Right atrium auricular region (tissue), 2 donors: Measurements from ENCODE around the gene EFNA3. TPM values are rescaled to one million over a fixed set of nuclear protein-coding genes. Genes with fewer than 3 reads are reported as not detected.

Source experiments
- DNase-seq: peaks from one replicate; pipeline ENCODE4 v3.0.0-alpha.2; 2019; ENCODE audit warnings: low spot score
- H3K27ac ChIP-seq, 2 donors: fragments of 200-600 bp; sonication (generic); 1 replicate in 1 of 2; 2 replicates in 1 of 2; pipeline ENCODE4 v1.5.1; 2016 to 2019
- H3K27me3 ChIP-seq, 2 donors: fragments of 200-600 bp; sonication (generic); one replicate each; pipeline versions ENCODE4 v1.5.1 to v1.6.0; 2017 to 2019
- H3K36me3 ChIP-seq: fragments of 200-600 bp; sonication (generic); one replicate; pipeline ENCODE4 v1.5.1; 2016
- H3K4me1 ChIP-seq, 2 donors: fragments of 200-600 bp; sonication (generic); one replicate each; pipeline versions ENCODE4 v1.5.1 to v1.6.0; 2017 to 2019
- H3K4me3 ChIP-seq, 2 donors: fragments of 200-600 bp; sonication (generic); 1 replicate in 1 of 2; 2 replicates in 1 of 2; pipeline ENCODE4 v1.5.1; 2017 to 2019; ENCODE audit warnings: mild to moderate bottlenecking in 1 of 2, moderate library complexity in 1 of 2
- H3K9me3 ChIP-seq, 2 donors: fragments of 200-600 bp; sonication (generic); one replicate each; pipeline ENCODE4 v1.5.1; 2019
- total RNA-seq, 2 donors: library from RNA; depleted of rRNA; stranded (reverse); fragments of >200 nt; gene quantifications; one replicate each; pipeline ENCODE4 v1.1.0, GENCODE V29; 2016
- TF ChIP-seq, protein P1 (sequence below), 2 donors: fragments of 200-600 bp; sonication (generic); IDR thresholded peaks; one replicate each; pipeline ENCODE4 v1.5.1; 2019; ENCODE audit warnings: antibody characterized with exemption in 2 of 2

Gene EFNA3
- total RNA-seq, 2 donors from 2014 or later, result 3.2 TPM; not detected in 1

DNA sequence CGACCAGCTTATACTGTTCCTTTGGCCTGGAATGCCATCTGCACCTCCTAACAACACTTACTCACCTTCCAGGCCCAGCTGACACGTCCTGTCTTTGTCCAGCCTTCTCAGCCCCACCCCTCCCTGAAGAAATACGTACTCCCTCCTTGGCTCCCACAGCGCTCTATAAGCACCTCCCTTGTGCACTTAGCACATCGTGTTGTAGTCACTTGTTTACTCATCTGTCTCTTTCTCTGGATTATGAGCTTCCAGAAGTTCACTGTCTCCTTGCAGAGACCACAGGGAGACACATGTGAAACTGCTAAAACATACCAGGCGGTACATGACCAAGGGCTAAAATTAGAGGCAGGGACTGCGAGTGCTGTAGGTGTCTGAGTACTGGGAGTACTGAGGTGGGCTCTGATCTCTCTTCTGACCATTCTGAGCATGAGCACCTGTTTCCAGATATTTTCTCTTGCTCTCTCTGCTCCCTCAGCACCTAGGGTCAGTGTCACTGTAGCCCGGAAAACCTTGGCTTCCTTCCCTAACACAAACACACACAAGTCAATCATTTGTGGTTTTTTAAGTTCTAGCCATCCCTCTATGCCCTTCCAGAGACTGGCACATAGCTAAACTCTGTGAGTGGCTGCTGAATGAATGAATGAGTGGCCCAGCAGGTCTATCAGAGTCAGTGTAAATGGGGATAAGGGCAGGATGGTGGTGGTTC lies 39.9 kb upstream of the EFNA3 start:
- Histone ChIP-seq H3K27me3 (no peaks in the 10 kb centered on the region), H3K9me3 (no peaks in the 10 kb centered on the region), H3K4me3 (no peak overlapping the region), H3K36me3 (no peaks in the 10 kb centered on the region), H3K27ac (no peak overlapping the region), H3K4me1 (peaks cover 0 to 9% of the 10 kb centered on the region in 2 donors)
- DNase-seq, result no peak
- TF ChIP-seq, protein P1, sequence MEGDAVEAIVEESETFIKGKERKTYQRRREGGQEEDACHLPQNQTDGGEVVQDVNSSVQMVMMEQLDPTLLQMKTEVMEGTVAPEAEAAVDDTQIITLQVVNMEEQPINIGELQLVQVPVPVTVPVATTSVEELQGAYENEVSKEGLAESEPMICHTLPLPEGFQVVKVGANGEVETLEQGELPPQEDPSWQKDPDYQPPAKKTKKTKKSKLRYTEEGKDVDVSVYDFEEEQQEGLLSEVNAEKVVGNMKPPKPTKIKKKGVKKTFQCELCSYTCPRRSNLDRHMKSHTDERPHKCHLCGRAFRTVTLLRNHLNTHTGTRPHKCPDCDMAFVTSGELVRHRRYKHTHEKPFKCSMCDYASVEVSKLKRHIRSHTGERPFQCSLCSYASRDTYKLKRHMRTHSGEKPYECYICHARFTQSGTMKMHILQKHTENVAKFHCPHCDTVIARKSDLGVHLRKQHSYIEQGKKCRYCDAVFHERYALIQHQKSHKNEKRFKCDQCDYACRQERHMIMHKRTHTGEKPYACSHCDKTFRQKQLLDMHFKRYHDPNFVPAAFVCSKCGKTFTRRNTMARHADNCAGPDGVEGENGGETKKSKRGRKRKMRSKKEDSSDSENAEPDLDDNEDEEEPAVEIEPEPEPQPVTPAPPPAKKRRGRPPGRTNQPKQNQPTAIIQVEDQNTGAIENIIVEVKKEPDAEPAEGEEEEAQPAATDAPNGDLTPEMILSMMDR (IDR thresholded peaks at IDR 0.05), result no peak

DNA sequence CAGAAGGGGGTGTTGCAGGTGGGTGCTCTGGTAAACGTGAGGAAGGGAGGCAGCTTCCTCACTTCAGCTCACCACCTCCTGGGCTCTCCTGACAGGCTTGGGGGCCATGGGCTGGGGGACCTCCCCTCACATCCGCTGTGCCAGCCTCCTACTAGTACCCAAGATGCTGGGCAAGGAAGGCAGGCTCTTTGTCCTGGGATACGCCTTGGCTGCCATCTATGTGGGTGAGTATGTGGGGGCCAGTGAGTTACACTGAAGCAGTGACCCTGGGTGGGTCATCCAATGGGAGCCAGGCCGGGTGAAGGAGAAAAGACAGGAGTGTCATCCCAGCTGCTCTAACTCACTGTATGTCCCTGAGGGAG lies 39.3 kb upstream of the EFNA3 start:
- Histone ChIP-seq H3K27me3 (no peaks in the 10 kb centered on the region), H3K4me1 (peaks cover 0 to 9% of the 10 kb centered on the region in 2 donors), H3K36me3 (no peaks in the 10 kb centered on the region), H3K27ac (no peak overlapping the region), H3K9me3 (no peaks in the 10 kb centered on the region), H3K4me3 (no peak overlapping the region)
- TF ChIP-seq, protein P1 (IDR thresholded peaks at IDR 0.05), result no peak
- no peak for DNase-seq

DNA sequence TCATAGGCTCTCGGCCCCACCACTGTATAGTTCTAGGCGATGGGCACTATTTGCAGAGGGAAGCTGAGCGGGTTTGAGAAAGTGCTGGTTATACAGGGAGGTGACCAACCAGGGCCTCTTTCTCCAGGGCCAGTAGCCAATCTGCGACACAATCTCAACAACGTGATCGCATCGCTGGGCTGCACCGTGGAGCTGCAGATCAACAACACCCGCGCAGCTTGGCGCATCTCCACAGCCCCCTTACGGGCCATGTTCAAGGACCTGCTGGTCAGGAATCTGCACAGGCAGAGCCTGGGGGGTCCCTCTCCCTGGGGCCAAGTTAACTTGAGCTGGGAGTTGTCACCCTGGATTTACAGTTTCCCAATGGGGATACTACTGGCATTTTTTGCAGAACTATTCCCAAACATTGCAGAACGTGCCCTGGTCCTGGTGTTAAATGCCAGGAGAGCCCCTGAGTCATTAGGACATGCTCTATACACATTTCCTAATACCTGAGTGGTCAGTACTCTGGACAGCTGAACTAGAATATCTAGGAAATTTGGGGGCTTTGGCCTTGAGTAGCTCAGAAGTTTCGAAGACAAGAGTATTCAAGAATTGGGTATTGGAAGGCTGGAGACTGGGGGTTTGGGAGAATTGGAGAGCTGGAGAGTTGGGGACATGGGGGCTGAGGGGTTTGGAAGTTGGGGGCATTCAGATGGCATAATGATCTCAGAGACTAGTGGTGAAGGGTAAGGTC lies 38.1 kb upstream of the EFNA3 start:
- Histone ChIP-seq H3K4me1 (peaks cover 0 to 18% of the 10 kb centered on the region in 2 donors), H3K9me3 (no peaks in the 10 kb centered on the region), H3K27ac (no peak overlapping the region), H3K36me3 (no peaks in the 10 kb centered on the region), H3K27me3 (no peaks in the 10 kb centered on the region), H3K4me3 (no peak overlapping the region)
- TF ChIP-seq, protein P1 (IDR thresholded peaks at IDR 0.05), result no peak
- no peak for DNase-seq

DNA sequence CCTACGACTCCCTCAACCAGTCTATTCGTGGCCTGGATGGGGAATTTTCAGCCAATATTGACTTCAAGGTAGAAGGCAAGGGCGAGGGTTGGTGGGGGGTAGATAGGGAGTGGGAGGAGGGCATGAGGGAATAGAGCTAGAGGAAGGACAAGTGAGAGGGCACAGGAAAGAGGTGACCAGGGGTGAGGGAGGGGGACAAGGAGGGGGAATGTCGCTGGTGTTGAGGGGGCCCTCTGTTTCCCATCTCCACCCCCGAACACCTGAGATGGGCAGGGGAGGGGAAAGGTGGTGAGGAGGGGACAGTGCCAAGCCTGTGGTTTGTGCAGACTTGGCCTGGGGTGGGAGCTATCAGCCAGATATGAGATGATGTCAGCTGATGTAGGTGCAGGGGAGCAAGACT lies 35.8 kb upstream of the EFNA3 start:
- Histone ChIP-seq H3K27me3 (no peaks in the 10 kb centered on the region), H3K36me3 (no peaks in the 10 kb centered on the region), H3K9me3 (no peaks in the 10 kb centered on the region), H3K4me1 (peaks cover 0 to 18% of the 10 kb centered on the region in 2 donors), H3K27ac (no peak overlapping the region), H3K4me3 (no peak overlapping the region)
- no peak for DNase-seq
- TF ChIP-seq, protein P1 (IDR thresholded peaks at IDR 0.05), result no peak

DNA sequence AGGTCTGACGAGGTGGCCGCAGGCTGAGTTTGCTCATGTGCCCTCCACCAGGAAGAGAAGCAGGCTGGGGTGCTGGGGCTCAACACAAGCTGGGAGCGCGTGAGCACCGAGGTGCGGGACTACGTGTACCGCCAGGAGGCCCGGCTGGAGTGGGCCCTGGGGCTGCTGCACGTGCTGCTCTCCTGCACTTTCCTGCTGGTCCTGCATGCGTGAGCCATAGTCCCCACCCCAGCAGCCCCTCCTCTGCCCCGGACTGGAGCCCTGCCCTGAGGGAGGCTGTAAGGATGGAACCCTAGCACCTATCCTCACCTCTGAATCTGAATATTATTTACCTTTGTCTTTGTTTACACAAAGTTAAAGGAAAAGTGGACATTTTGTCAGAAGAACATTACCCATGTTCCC lies 35.3 kb upstream of the EFNA3 start:
- no peak overlapping the region for H3K27ac ChIP-seq
- TF ChIP-seq, protein P1 (IDR thresholded peaks at IDR 0.05), result no peak
- DNase-seq, result no peak

More for the DNA sequence above, 35.3 kb upstream of the EFNA3 start:
- Histone ChIP-seq H3K4me1 (peaks cover 0 to 18% of the 10 kb centered on the region in 2 donors), H3K27me3 (no peaks in the 10 kb centered on the region), H3K4me3 (no peak overlapping the region), H3K9me3 (no peaks in the 10 kb centered on the region), H3K36me3 (no peaks in the 10 kb centered on the region)
